ENCODE results near the gene FOXP3. TPM values are rescaled to one million over a fixed set of nuclear protein-coding genes. Genes with fewer than 3 reads are reported as not detected.
A peak's percentile ranks its signal among the peaks of the same experiment; 100 is the strongest.

Gene FOXP3
- total and polyA plus RNA-seq, 2 donors (not counting 3 experiments of a cell fraction or from before 2014, with no cell fraction given): 0.06 TPM; not detected in 1

DNA sequence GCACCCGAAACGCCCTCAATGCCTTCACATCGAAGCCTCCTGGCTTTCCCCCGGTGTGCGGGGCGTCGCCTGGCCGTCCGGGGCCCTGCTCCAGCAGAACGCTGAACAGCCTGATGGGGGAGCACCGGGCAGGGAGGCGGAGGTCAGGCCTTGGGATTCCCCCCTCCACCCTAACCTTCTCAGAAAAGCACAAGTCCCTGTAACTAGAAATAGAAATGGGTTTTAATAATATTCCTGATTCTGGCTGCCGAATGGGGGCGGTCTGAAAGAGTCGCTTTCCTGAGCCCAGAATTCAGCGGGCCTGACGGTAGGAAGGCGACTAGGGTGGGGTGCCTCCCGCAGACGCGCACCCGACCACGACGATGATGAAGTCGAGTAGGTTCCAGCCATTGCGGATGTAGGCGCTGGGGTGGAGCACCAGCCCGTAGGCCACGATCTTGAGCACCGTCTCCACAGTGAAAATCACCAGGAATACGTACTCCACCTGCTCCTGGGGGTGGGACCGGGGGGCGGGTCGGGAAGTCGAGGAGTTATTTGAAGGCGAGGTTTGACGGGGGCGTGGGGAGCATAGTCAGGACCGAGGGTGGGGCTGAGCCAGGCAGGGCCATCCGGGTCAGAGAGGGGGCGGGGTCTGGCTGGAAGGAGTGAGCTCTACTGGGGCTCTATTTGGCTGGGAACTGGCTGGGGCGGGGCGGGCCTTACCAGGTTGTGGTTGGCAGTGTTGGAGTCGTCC, 33.8 kb downstream of the FOXP3 start:
- H3K36me3 ChIP-seq (ENCODE audit: control insufficient read depth in 2 of 2, extremely low read depth in 1 of 2, insufficient read depth in 2 of 2, low read length in 2 of 2): no peaks in the 10 kb centered on the region
- no peak for DNase-seq (ENCODE audit: low read depth, low spot score)
- H3K27me3 ChIP-seq (ENCODE audit: control insufficient read depth in 2 of 2, insufficient read depth in 2 of 2, low read length in 2 of 2): no peaks in the 10 kb centered on the region
- no peaks in the 10 kb centered on the region for H3K4me1 ChIP-seq (ENCODE audit: control insufficient read depth, extremely low read depth, insufficient read depth, low read length)
- ChIA-PET CTCF (interaction anchor here (2.4 kb wide), 1 partner anchor 38 kb away, joined by 7 read pairs; no protein-coding TSS in a partner anchor), POLR2A (no interaction called here)
- peak; percentile 12 for FAIRE-seq
- peak overlapping the region; percentile 93 for H2AFZ ChIP-seq (ENCODE audit: low read depth, low read length)
- TF ChIP-seq POLR2AphosphoS5 (IDR thresholded peaks at IDR 0.05; ENCODE audit: insufficient read depth, low read depth, low read length): no peak
- TF ChIP-seq POLR2A (IDR thresholded peaks at IDR 0.05; ENCODE audit: low read depth, low read length): no peak
- TF ChIP-seq, protein P1, sequence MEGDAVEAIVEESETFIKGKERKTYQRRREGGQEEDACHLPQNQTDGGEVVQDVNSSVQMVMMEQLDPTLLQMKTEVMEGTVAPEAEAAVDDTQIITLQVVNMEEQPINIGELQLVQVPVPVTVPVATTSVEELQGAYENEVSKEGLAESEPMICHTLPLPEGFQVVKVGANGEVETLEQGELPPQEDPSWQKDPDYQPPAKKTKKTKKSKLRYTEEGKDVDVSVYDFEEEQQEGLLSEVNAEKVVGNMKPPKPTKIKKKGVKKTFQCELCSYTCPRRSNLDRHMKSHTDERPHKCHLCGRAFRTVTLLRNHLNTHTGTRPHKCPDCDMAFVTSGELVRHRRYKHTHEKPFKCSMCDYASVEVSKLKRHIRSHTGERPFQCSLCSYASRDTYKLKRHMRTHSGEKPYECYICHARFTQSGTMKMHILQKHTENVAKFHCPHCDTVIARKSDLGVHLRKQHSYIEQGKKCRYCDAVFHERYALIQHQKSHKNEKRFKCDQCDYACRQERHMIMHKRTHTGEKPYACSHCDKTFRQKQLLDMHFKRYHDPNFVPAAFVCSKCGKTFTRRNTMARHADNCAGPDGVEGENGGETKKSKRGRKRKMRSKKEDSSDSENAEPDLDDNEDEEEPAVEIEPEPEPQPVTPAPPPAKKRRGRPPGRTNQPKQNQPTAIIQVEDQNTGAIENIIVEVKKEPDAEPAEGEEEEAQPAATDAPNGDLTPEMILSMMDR (IDR thresholded peaks at IDR 0.05; ENCODE audit: extremely low read depth in 1 of 2, insufficient read depth in 1 of 2, low read depth in 1 of 2, low read length in 2 of 2): peak in 1 of 2 donors; percentile 9
- no peak for TF ChIP-seq JUN (IDR thresholded peaks at IDR 0.05; ENCODE audit: borderline replicate concordance, insufficient read depth, insufficient read length, low read depth)
- no peak overlapping the region for H3K27ac ChIP-seq (ENCODE audit: insufficient read depth, low read depth, low read length)
- H3K9ac ChIP-seq (replicated peaks; ENCODE audit: extremely low read depth, insufficient read depth, low read length): no peak overlapping the region
- H3K79me2 ChIP-seq (ENCODE audit: control insufficient read depth, insufficient read depth, low read length): no peaks in the 10 kb centered on the region
- dilution Hi-C loops (cut with MboI; ENCODE audit: extremely low pct_ligation_motif_present, low sequenced_read_pairs): no loop called here
- H3K4me2 ChIP-seq (ENCODE audit: insufficient read depth, low read length): peak overlapping the region; percentile 47
- intact Hi-C loops (cut with micrococcal nuclease): no loop called here
- no TSS peak for BruUV-seq (replicated peaks)
- no peaks in the 10 kb centered on the region for H4K20me1 ChIP-seq (replicated peaks; ENCODE audit: control insufficient read depth, extremely low read depth, insufficient read depth, low read length)
- no peaks in the 10 kb centered on the region for H3K9me1 ChIP-seq (replicated peaks; ENCODE audit: control insufficient read depth, extremely low read depth, insufficient read depth, low read length)
- peak overlapping the region in 1 of 3 experiments; percentile 21 for H3K4me3 ChIP-seq (replicated peaks in 1 of 3; ENCODE audit: insufficient read depth in 1 of 3, low read depth in 1 of 3, low read length in 3 of 3)
- no peaks in the 10 kb centered on the region for H3K9me3 ChIP-seq (replicated peaks; ENCODE audit: control insufficient read depth, insufficient read depth, low read length)

DNA sequence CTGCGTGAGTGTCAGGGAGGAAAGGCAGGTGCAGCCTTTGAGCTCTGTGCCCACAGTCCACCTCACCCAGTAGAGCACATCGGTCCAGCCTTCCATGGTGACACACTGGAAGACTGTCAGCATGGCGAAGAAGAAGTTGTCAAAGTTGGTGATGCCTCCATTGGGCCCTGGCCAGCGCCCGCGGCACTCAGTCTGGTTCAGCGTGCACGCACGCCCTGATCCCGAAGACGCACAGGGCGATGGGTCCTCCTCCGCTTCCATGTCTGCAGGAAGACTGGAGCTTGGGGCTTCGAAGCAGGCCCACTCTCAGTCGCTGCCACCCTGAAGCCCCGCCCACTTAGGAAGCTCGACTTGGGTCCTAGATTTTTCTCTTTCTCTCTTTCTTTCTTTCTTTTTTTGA, 36.3 kb downstream of the FOXP3 start:
- Histone ChIP-seq H3K27me3 (ENCODE audit: control insufficient read depth in 2 of 2, insufficient read depth in 2 of 2, low read length in 2 of 2) (no peaks in the 10 kb centered on the region), H3K27ac (ENCODE audit: insufficient read depth, low read depth, low read length) (no peak overlapping the region), H3K4me2 (ENCODE audit: insufficient read depth, low read length) (no peak overlapping the region), H3K4me1 (ENCODE audit: control insufficient read depth, extremely low read depth, insufficient read depth, low read length) (no peaks in the 10 kb centered on the region), H3K79me2 (ENCODE audit: control insufficient read depth, insufficient read depth, low read length) (no peaks in the 10 kb centered on the region), H3K4me3 (replicated peaks in 1 of 3; ENCODE audit: insufficient read depth in 1 of 3, low read depth in 1 of 3, low read length in 3 of 3) (no peak overlapping the region), H3K36me3 (ENCODE audit: control insufficient read depth in 2 of 2, extremely low read depth in 1 of 2, insufficient read depth in 2 of 2, low read length in 2 of 2) (no peaks in the 10 kb centered on the region), H3K9me3 (replicated peaks; ENCODE audit: control insufficient read depth, insufficient read depth, low read length) (no peaks in the 10 kb centered on the region), H3K9me1 (replicated peaks; ENCODE audit: control insufficient read depth, extremely low read depth, insufficient read depth, low read length) (no peaks in the 10 kb centered on the region), H2AFZ (ENCODE audit: low read depth, low read length) (no peak overlapping the region), H3K9ac (replicated peaks; ENCODE audit: extremely low read depth, insufficient read depth, low read length) (no peak overlapping the region), H4K20me1 (replicated peaks; ENCODE audit: control insufficient read depth, extremely low read depth, insufficient read depth, low read length) (no peaks in the 10 kb centered on the region)
- dilution Hi-C loops (cut with MboI; ENCODE audit: extremely low pct_ligation_motif_present, low sequenced_read_pairs) (no loop called here), intact Hi-C loops (cut with micrococcal nuclease) (no loop called here)
- no peak for FAIRE-seq
- no peak for DNase-seq (ENCODE audit: low read depth, low spot score)
- TF ChIP-seq, protein P2, sequence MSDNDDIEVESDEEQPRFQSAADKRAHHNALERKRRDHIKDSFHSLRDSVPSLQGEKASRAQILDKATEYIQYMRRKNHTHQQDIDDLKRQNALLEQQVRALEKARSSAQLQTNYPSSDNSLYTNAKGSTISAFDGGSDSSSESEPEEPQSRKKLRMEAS (IDR thresholded peaks at IDR 0.05; ENCODE audit: insufficient read depth, insufficient read length): no peak
- TF ChIP-seq FOS (IDR thresholded peaks at IDR 0.05; ENCODE audit: borderline replicate concordance, insufficient read depth, low read length) (no peak), EZH2 (IDR thresholded peaks at IDR 0.05; ENCODE audit: borderline replicate concordance, low read depth, low read length, severe bottlenecking) (no peak), MYC (IDR thresholded peaks at IDR 0.05; ENCODE audit: low read depth, low read length) (no peak), GATA2 (IDR thresholded peaks at IDR 0.05; ENCODE audit: insufficient read depth, insufficient read length, low read depth, low read length) (no peak), POLR2AphosphoS5 (IDR thresholded peaks at IDR 0.05; ENCODE audit: insufficient read depth, low read depth, low read length) (no peak), POLR2A (IDR thresholded peaks at IDR 0.05; ENCODE audit: low read depth, low read length) (no peak), JUN (IDR thresholded peaks at IDR 0.05; ENCODE audit: borderline replicate concordance, insufficient read depth, insufficient read length, low read depth) (no peak)
- TF ChIP-seq, protein P1 (IDR thresholded peaks at IDR 0.05; ENCODE audit: extremely low read depth in 1 of 2, insufficient read depth in 1 of 2, low read depth in 1 of 2, low read length in 2 of 2): no peak
- CTCF ChIA-PET: no interaction called here
- POLR2A ChIA-PET: no interaction called here
- BruUV-seq (replicated peaks): no TSS peak

All from endothelial cell of umbilical vein (primary cell).